ENCODE results near the gene CBLN3.
"Not testable (repeated sequence)": the region's sequence is repeated elsewhere in the genome, so short reads cannot be mapped to it uniquely, and the experiment has no call there.

The CBLN3 gene

GRCh38 chr14:24403294-24403998 is 26.0 kb downstream of the CBLN3 start:
- DNase-seq: no peak

- no peak for DNase-seq
These were observed 27.4 kb downstream of the CBLN3 start for GRCh38 chr14:24401810-24402702.

DNA sequence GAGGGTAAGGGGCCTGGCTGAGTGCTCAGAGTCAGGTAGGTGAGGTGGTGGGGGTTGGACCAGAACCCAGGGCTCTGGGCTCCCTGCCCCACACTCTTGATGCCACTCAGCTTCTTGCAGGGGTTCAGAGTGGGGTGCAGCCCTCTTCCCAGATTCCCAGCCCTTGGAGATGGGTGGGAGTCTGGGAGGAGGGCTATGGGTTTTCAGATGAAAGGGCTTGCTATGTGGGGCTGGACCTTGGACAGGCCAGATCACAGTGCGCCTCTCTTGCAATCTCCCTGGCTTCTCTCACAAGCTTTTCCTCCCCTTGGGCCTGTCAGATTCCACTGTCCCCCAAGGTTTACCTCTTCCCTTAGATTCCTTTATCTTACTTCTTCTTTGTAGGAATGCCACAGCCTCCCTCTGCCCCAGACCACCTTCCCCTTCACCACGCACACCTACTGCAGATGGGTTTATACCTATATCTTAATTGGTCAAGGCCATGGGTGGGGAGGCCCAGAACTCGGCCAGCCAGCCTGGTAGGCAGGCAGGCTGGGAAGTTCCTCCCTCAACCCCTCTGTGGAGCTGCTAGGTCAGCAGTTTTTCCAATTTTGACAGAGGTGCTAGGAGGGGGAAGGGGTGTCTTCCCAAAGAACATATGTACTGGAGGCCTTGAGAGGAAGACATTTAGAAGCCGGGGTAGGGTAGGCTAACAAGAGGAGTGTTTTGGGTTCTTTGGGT is 29.3 kb downstream of the CBLN3 start:
- DNase-seq: no peak

DNA sequence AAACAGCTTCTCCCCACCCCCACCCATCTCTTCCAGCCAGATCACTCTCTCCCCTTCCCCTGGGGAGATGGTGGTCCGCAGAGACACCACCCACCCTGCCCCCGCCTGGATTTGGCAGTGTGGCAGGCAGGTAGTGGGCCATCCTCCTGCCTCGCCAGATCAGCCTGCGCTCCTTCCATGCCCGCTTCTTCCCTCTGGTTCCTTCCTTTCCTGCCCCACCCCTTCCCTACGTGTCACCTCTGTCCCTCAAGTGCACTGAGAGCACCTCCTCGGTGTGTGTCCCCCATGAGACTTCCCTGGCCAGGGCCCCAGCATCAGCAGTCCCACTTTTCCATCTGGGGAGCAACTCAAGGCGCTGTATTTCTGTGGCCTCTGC is 30.0 kb downstream of the CBLN3 start:
- peak; percentile 61 for DNase-seq

GRCh38 chr14:24398653-24399446 is 30.6 kb downstream of the CBLN3 start, which contains the start of gene NYNRIN:
TSS of gene NYNRIN (plus strand) at chr14:24399003. CDS start at chr14:24399247, 244 bp downstream.
- peak; percentile 53 for DNase-seq

GRCh38 chr14:24398293-24398652 is 31.2 kb downstream of the CBLN3 start:
- peak; percentile 69 for DNase-seq

DNA sequence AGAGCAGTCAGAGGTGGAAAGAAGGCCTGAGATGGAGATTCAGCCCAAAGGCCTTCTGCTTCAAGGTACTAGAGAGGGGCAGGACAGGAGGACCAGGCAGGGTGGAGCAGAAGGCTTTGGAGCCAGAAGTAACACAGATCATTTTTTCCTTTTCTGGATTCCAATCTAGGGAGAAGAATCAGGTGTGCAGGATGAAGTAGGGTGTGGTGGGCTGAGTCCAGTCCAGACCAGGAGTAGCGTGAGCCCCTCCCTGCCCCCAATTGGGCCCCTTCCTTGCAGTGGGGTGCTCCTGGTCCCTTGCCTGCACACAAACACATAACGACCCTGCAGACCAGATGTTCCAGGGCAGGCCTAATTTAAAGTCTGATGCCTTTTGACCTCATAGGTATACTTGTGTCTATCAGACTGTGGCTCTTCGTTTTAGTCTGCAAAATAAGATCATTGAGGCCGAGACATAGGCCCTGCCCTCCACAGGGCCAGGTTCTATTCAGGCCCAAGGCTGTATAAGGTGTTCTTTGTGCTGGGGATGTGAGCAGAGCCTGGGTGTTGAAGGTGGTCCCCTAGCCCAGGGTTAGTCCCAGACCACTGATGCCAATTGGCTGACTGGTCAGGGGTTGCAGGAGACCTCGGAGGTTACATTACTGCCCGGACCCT is 31.7 kb downstream of the CBLN3 start:
- no peak for DNase-seq

DNA sequence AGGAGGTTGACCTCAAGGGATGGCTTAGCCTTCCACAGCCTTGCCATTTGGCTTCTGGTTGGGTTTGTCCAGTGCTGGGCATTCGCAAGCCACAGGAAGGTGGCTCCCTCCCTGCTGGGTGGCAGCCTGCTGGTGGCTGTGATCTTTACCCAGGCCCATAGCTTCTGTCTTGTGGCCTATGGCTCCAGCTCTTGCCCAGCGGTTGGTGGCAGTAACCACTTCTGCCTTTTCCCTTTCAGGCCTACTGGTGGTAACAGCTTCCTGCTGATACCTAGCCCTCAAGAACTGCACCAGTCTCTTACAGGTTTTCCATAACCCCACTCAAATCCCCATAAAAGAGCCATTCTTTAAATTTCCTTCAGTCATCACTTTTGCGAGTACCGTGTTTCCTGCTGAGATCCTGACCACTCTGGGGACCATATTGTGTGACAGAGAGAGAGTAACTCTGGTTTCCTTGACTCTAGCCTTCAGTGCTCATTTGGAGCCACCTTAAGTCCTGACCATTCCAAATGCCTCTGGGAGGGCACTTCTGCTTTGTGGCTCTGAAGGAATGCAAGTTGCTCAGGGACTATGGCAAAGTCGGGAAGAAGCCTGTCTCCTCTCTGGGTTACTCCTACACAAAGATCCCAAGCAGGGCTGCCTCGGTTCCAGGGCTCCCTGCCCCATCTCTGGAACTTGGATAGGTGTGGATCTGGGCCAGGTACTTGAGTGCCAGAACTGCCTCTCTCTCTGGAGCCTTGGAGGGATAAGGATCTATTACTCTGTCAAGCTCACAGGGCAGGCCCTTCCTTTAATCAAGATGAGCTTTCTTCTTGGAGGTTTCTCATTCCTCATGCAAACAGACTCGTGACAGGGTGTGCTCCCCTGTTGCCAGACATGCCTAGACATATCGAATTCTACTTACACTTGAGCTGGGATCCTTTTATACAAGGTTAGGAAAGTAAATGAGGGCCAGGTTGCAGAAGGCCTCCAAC is 33.6 kb downstream of the CBLN3 start:
- DNase-seq: no peak

- no peak for DNase-seq
These were observed 35.2 kb downstream of the CBLN3 start for GRCh38 chr14:24394275-24394674.

DNA sequence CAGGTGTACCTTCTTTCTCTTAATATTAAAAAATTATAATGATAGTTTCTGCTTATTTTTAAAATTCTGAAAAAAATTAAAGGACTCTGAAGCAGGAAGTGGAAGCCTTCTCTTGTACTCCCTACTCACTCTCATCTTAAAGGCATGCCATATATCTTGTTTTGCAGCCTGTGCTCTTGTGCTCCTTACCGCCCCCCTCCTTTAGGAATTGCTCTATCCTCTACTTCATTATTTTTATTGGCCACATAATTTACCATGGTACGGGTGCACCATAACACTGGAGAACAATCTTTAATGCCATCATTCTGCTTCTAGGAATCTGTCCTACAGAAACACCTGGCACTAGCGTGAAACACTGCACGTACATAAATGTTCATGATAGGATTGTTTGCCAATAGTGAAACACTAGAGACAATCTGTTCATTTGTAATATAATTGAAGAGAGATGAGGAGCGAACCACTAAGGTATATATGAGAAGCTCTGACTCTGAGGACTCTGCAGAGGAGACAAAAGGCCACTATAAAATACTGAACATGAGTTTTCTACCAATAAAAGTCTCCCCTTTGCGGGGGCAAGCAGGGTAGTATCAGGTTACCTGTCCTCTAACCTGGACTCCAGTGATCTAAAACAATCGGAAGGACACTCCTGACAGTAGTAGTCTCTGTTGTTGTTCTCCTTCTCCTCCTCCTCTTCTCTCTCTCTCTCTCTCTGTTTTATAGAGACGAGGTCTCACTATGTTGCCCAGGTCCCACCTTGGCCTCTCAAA is 37.0 kb downstream of the CBLN3 start:
- no peak for DNase-seq

GRCh38 chr14:24390701-24391468 is 38.6 kb downstream of the CBLN3 start:
- no peak for DNase-seq

GRCh38 chr14:24389226-24389848 is 40.1 kb downstream of the CBLN3 start:
- no peak for DNase-seq

GRCh38 chr14:24388474-24389179 is 40.8 kb downstream of the CBLN3 start:
- DNase-seq: no peak

GRCh38 chr14:24387579-24387978 is 41.9 kb downstream of the CBLN3 start:
- not testable (repeated sequence) for DNase-seq

GRCh38 chr14:24387009-24387345 is 42.5 kb downstream of the CBLN3 start:
- DNase-seq: no peak

DNA sequence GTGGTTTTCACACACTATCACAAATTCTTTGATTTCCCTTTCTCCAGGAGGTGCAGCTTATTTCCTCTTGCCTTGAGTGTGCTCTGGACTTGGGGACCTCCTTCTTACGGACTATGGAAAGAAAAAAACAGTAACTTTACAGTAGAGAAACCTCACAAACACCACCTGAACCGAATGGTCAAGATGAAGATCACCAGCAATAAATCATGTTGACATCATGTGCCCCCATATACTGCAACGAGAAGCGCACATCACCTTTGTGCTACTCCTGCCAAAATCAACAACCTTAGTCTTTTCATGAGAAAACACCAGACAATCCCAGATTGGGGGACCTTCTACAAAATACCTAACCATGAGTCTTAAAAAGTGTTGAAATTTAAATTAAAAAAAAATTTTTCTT is 43.9 kb downstream of the CBLN3 start:
- DNase-seq: no peak

DNA sequence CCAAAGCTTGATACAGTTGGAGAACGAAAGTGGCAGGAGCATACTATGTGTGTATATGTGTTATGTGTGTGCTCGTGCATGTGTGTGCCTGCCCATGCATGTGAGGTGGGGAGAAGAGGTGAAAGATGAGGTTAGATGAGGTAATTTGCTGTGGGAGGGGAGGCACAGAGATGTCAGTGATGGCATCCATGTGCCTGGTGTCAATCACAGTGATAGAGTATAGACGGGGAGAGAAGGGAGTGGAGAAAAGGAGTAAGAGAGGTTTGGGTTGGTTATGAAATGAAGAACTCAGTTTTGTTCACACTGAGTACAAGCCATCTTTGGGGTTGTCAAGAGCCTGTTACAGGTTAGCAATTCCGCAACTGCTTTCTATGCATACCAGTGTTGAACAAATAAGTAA is 45.3 kb downstream of the CBLN3 start:
- DNase-seq: no peak

DNA sequence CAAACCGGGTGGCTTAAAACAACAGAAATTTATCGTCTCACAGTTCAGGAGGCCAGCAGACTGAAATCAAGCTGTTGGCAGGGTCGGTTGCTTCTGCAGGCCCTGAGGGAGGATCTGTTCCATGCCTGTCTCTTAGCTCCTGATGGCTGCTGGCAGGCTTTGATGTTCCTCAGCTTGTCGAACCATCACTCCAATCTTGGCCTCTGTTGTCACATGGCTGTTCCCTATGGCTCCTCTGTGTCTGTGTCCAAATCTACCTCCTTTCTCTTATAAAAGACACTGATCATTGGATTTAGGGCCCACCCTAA is 47.5 kb downstream of the CBLN3 start:
- no peak for DNase-seq

Data from right kidney (tissue), 1 donor.